IPS-NIHi11 (cell line): ENCODE measurements around the gene CS.

ENCODE experiments used
- DNase-seq: peaks from one replicate; pipeline ENCODE4 v3.0.0; 2012; ENCODE audit warnings: mixed read lengths, low spot score

Gene CS

DNA sequence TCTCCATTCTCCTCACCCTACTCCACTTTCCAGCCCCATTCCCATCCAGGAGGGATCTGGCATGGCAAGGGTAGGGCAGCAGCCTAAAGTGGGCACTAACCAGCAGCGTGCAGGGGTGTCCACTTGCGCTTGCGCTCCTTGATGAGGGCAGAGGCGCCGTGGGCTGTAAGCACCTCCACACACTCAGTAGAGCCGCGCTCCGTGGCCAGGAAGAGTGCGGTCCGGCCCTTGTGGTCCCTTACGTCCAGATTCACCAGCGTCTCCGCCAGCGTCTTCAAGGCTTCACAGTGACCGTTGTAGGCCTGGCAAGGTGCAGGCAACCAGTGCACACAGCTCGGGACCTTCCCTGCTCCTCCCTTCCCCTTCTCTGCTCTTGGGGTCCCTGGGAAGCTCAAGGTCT lies 52.2 kb downstream of the CS start:
- no peak for DNase-seq

- DNase-seq = no peak
Measured at GRCh38 chr12:56244494-56244893, 55.6 kb downstream of the CS start.

- no peak for DNase-seq
Measured at GRCh38 chr12:56243731-56244181, 56.4 kb downstream of the CS start.

GRCh38 chr12:56242986-56243385 lies 57.1 kb downstream of the CS start:
- no peak for DNase-seq

GRCh38 chr12:56241424-56242303 lies 58.5 kb downstream of the CS start:
- DNase-seq = no peak

DNA sequence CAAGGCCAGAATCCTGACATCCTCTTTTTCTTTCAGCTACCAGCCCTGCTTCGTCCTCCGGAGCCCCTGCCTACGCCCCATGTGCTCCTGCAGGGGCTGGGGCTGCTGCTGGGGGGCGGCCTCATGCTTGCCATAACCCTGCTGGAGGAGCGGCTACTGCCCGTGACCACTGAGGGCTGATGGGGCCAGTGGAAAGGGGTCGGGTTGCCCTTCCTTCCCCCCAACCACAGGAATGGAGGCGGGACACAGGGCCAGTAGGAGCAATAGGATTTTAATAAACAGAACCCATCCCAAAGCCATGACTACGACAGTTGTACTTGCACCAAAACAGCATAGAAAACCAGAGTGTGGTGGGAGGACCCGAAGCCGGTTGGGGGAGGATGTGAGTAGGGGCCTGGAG lies 62.6 kb downstream of the CS start:
- DNase-seq = no peak

- DNase-seq = no peak
Measured at GRCh38 chr12:56236985-56237384, 63.1 kb downstream of the CS start.

DNA sequence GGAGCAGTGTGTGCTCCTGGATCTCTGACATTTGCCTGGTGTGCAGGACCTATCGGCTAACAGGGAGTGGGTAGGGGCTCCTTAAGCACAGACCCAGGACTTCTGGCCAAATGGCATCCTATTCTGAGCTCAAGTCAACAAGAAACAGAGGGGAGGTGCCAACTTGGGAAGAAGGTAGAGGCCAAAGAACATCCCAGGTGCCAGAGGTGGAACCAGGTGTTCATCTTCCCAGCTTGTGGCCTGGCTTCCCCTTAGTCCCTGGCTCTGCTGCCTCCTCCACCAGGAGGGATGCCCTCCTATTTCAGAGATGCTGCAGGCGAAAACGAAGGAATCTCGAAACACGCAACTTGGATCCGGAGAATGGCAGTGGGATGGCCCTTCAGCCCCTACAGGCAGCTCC lies 64.0 kb downstream of the CS start:
- no peak for DNase-seq

DNA sequence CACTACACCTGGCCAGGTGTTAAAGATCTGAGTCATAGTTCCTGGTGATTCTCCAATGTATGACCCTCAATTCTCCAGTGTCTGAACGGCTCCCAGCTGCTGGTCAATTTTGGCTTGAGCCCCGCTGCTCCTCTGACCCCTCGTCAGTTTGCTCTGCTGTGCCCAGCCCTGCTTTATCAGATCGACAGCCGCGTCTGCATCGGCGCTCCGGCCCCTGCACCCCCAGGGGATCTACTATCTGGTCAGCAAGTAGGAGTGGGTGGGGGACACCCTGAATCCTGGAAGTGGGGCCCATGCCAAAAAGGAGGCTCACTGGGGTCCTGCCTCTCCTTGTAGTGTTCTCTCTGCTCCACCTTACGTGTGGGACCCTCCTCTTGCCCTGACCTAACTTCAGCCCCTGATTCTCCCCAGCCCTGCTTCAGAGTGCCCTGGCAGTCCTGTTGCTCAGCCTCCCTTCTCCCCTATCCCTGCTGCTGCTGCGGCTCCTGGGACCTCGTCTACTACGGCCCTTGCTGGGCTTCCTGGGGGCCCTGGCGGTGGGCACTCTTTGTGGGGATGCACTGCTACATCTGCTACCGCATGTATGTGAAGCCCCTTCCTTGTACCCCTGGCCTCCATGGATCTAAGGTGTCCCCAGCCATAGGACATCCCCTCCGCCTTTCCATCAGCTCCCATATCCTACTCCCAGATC lies 65.2 kb downstream of the CS start:
- no peak for DNase-seq

DNA sequence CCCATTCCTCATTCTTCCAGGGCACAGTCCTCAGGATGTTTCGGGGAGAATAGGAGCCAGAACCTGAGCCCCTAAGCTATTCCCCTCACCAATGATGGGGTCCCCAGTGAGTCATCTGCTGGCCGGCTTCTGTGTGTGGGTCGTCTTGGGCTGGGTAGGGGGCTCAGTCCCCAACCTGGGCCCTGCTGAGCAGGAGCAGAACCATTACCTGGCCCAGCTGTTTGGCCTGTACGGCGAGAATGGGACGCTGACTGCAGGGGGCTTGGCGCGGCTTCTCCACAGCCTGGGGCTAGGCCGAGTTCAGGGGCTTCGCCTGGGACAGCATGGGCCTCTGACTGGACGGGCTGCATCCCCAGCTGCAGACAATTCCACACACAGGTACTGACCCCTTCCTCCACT lies 68.9 kb downstream of the CS start:
- DNase-seq = no peak

DNA sequence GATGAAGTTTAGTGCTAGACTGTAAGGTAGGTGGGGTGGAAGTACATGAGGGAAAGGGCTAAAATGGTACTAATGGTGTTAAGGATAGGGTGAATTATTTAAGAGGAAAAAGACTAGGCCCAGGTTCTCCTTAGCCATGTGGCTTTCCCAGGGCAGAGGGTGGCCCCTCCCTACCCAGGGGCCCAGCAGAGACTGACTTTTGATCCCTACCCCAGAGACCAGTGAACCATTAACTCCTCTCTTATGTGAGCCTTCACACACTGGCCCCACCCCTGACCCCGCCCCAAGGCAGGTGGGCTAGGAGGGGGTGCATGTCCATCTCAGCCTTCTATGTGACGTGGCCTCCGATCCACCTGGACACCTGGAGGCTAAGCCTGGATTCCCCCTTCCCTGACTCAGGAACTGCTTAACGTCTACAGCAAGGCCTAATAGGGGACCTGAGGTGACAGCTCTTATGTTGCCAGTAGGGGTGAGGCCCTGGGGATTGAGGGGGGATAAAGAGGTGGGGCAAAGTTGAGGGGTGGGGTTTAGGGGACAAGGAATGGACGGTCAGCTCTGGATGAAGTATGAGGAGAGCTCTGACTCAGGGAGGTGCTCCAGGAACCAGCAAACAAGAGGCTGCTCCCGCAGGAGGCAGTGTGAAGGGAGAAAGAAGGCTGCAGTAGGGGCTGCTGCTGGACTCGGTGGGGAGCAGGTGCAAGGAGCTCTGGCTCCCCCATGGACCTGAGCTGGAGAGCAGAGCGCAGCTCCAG lies 69.5 kb downstream of the CS start:
- DNase-seq = peak; percentile 40

GRCh38 chr12:56229916-56230431 lies 70.2 kb downstream of the CS start, which contains the start of gene SLC39A5:
SLC39A5 (plus strand) TSS chr12:56230051; CDS start chr12:56231275, 1,224 bp downstream.
- no peak for DNase-seq

- DNase-seq = no peak
Measured at GRCh38 chr12:56229082-56229481, 71.0 kb downstream of the CS start.

- DNase-seq = no peak
Measured at GRCh38 chr12:56224954-56225353, 75.2 kb downstream of the CS start.

- peak; percentile 100 for DNase-seq
Measured at GRCh38 chr12:56224102-56224701, 75.9 kb downstream of the CS start, which contains the start of gene NABP2. NABP2 (plus strand) TSS chr12:56224342; CDS start chr12:56224857, 515 bp downstream.

DNA sequence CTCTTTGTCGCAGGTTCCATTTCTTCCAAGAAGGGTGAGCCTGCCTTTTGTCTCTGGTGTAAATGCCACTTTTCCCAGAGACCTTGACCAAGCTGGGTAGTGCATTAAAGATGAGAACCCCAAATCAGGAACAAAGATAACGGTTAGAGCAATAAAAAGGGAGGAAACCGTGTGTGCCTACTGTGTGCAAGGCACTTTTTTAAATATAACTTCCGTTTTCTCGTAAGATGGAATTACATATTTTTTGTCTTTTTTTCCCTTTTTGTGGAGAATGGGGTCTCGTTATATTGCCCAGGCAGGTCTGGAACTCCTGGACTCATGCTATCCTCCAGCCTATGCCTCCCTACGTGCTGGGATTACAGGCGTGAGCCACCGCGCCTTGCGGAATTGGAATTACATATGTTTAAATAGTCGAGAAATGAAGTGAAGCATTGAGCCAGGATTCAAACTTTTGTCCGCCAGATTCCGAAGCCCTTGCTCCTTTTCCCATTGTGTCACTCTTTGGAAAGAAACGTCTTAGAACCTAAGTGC lies 76.5 kb downstream of the CS start:
- no peak for DNase-seq

DNA sequence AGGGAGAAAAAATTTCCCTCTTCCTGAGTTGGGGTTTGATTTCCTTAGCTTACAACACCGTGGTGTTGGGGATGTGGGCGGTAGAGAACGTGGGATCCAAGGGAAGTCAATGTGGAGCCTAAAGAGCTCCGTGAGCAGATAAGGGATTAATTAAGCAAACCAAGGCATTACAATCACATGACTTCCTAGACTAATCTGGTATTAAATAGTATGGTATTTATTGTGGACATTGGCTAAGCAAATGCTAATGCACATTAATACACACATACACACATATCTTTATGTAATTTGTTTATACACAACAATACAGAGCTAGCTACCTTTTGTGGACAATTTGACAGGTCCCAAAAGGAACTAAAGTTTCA lies 77.6 kb downstream of the CS start:
- DNase-seq = no peak

DNA sequence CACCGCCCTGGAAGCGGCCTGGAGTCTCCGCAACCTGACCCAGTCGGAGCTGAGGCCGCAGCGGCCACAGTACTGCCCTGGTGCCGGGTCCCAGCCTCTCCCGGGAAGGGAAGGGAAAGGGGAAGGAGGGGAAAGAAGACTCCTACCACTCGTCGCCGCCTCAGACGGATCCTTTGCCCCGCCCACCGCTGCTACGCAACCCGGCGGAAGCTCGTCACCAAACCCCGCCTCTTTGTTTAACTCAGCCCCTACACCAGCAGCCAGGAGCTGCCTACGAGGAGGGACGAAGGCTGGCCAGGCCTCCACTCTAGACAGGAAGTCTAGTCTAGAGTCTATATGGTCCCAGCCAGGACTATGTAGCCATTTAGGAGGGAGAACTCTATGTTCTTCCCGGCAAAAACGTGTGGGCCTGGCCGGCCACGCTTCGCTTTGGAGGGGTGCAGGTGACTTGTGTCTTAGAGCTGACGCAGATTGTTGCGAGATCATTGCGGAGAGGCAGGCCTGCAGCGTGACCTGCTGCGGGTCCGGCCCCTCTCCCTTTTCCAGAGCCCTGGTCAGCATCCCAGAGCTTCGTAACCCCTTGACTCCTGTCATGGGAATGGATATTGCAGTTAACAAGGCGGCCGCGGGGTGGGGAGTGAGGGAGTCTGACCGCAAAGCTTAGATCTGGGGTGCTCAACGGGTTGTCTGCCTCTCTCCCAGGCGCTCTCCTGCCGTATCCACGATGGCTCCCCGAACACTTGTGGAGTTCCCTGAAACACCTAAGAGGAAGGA lies 78.2 kb downstream of the CS start, which contains the start of gene RNF41:
RNF41 (minus strand) TSS at position 166 of the 774 bp plus-strand sequence. CDS start 7,875 bp downstream, outside the sequence.
- peak; percentile 96 for DNase-seq
